HG02981 (cell line): ENCODE results near the gene HUS1B.
"Not testable (repeated sequence)": the region's sequence is repeated elsewhere in the genome, so short reads cannot be mapped to it uniquely, and the experiment has no call there.

ENCODE experiments used
- ATAC-seq: cut with Tn5 transposase; IDR thresholded peaks from one replicate; pipeline ENCODE4 v1.9.1; 2021; ENCODE audit warnings: mild to moderate bottlenecking, moderate library complexity; ENCODE audit not compliant: unreplicated experiment

Gene HUS1B

DNA sequence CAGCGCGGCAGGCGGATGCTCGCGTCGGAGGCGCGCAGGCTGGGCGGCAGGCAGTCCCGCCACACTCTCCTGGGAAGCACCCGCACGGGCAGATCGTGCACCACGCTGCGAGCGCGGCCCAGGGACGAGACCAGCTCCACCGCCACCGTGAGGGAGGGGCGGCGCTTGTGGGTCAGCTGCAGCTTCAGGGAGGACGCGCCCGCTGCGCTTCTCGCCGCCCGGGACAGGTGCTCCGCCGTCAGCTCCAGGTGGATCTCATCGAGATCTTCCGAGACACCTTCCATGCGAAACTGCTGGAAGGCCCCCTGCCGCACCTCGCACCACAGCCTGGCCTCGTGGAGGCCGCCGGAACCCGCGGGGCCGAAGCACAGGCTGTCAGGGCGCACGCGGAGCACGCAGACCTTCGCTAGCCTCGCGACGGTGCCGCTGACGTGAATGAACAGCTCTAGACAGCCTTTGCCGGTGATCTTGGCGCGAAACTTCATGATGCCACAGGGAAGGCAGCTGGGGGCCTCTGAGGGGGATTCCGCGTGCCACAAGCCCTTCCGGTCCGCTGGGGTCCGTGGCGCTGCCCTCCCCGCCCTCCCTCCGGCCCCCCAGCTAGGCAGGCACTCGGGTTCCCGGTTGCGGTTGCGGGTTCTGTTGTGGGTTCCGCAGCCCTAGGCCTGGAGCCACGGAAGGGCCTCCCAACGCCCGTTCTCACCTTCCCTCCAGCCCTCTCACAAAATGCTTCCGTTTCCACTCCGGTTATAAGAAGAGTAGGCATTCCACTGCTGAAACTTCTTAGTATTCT, at the start of gene HUS1B:
Gene HUS1B (minus strand): TSS at position 641 of the 793 bp plus-strand sequence. CDS start 156 bp downstream, at position 485.
- no peak for ATAC-seq

DNA sequence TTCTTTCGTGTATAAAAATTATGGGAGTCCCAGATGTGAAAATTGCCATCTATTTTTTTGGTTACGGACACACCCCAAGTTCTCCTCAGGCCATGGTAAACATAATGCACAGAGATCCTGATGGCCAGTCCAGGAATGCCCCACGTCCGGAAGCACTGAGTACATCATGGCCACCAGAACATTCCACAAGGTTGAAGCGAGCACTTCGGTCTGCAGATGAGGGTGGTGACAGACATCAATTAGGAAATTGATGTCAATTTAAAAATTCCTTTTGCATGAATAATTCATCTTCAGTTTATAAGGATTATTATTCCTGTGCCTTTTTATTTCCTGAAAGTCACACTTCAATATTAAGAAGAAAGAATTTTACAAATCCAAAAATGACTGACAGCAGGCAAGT, 49.2 kb upstream of the HUS1B start:
- no peak for ATAC-seq

DNA sequence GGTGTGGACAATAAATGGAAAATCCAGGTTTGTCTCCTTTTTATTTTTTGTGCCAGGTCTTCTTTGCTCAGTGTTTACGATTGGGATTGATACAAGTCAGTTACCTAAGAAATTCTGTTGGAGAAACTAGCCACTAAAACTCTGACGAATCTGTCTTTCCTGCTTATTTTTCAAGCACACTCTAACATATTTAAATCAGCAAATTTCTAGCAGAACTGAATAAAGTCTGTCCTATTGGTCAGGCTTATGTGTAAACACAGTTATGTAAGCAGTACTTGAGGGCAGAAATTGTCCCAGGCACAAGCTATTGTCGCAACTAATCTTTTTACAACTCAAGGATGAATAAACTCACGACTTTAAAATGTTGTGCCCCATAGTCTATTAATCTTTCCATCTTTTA, 48.1 kb upstream of the HUS1B start:
- no peak for ATAC-seq

DNA sequence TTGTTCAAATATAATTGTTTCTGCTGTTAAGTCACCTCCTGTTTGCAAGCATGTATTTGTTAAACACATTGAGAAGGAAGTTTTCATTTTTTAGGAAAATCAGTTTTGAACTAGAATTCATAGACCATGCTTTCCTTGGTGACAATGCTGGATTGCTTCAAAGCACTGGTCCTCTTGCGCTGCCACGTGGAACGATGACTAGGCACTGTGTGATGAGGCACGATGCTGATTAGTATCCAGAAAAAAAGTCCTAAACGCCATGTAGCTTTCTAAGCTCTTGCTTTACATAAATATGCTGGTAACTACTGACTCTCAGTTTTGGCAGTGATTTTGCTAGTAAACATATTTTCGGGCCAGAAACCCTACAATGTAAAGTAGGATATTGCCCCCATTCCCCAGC, 47.1 kb upstream of the HUS1B start:
- ATAC-seq = no peak

DNA sequence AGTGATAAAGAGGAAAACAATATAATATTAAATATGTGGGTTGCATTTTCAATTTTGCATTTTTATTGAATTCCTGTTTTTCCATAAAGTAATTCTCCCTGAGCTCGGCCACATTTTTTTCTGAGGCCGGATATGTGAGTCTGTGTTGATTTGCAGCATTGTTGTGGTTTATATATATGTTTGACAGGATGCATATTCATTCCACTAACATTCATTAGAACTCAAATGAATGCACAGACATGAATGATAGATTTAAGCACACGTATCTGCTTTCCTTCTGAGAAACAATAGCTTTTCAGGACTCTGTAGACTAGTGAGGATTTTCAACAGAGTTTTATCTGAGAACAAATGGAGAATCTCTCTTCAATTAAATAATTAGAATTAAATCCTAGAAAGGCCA, 46.7 kb upstream of the HUS1B start:
- no peak for ATAC-seq

DNA sequence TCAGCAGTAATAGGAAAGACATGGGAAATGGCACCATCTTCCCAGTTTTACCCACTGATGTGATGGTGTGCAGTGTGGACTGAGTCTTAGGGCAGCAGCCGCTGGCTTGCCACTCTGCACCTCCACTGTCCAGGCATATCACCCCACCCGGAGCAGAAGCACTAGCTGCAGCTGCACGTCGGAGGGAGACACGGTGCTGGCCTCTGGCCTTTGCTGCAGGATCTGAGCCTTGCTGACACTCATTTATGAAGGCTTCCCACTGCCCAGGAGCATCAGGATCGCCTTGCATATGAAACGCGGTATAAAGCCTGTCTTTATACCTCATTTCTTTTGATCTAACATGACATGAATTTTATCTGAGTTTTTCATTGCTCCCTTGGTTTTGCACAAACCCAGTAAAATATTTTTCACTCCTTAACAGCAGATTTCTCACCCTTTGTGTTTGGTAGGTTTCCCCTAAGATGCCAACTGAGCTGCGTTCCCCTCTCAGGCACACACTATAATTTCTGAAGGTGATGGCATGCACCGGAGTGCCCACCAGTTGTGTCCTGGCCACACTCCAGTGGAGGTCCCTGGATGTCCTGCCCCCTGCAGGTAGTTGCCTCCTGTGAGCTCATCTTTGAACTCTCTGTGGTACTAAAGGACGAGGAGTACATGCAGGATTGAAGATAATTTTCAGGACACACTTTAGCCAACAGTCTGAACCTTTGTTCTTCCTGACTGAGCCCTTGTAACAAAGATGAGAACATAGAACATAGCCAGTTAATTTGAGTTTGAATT, 45.0 kb upstream of the HUS1B start:
- ATAC-seq = no peak

DNA sequence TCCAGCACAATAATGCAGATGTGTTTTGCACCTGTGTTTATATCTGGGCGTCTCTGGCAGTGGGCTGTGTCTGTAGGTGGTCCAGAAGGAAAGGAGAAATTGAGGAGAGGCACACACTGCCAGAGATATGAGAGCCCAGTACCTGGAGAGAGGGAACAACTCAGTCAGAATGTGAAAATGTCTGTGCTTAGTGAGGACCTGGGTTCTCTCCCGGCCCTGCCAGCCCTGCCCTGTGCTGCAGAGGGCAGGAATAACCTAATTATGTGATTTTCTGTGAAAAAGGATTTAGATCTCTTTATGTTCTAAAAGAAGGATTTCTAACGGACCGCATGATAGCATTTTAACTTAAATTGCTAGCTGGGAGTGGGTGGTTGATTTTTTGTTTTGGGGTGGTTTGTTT, 44.3 kb upstream of the HUS1B start:
- no peak for ATAC-seq

DNA sequence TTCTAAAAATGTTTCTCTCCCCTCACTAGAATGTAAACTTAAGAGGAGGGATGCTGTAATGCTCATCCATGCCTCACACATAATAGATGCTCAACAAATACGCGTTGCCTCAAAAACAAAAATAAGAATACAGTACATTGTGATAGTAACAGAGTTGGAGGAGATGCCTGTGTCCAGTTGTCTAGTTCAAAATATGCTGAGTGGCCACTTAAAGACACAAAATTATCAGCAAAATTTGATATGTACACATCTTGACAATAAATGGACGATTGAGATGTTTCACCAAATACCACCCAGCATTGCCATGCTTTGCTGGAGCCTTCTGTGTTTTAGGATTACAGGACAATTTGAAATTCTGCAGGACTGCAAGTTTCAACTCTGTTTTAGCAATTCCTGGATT, 43.6 kb upstream of the HUS1B start:
- ATAC-seq = no peak

DNA sequence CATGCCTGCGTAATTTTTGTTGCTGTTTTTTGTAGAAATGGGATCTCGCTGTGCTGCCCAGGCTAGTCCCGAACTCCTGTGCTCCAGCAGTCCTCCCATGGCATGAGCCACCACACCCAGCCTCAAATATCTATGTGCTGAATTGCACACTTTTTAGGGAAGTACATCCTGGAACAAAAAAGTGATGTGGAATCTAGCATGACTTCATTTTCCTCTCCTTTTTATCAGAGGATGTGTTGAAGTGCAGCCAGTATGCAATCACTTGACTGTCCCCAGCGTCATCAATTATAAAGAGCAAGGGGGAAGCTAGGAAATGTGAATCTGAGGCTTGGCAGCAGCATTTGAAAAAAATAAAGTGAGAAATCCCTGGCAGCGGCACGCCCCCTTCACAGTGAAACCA, 42.4 kb upstream of the HUS1B start:
- ATAC-seq = no peak

DNA sequence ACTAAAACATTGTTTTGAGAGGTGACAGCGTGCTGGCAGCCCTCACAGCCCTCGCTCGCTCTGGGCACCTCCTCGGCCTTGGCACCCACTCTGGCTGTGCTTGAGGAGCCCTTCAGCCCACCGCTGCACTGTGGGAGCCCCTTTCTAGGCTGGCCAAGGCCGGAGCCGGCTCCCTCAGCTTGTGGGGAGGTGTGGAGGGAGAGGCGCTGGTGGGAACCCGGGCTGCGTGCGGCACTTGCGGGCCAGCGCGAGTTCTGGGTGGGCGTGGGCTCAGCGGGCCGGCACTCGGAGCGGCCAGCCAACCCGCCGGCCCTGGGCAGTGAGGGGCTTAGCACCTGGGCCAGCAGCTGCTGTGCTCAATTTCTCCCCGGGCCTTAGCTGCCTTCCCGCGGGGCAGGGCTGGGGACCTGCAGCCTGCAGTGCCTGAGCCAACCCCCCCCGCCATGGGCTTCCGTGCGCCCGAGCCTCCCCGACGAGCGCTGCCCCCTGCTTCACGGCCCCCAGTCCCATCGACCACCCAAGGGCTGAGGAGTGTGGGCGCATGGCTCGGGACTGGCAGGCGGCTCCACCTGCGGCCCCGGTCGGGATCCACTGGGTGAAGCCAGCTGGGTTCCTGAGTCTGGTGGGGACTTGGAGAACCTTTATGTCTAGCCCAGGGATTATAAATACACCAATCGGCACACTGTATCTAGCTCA, 37.7 kb upstream of the HUS1B start:
- ATAC-seq = not testable (repeated sequence)

DNA sequence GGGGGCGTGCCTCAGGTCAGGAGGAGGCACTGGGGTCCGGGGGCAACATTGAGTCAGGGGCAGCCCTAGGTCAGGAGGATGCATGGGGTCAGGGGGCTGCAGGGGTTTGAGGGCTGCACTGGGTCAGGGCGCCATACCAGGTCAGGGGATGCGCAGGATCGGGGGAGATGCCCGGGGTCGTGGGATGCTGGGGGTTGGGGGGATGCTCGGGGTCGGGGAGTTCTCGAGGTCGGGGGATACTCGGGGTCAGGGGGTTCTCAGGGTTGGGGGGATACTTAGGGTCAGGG, 36.8 kb upstream of the HUS1B start:
- ATAC-seq = no peak

DNA sequence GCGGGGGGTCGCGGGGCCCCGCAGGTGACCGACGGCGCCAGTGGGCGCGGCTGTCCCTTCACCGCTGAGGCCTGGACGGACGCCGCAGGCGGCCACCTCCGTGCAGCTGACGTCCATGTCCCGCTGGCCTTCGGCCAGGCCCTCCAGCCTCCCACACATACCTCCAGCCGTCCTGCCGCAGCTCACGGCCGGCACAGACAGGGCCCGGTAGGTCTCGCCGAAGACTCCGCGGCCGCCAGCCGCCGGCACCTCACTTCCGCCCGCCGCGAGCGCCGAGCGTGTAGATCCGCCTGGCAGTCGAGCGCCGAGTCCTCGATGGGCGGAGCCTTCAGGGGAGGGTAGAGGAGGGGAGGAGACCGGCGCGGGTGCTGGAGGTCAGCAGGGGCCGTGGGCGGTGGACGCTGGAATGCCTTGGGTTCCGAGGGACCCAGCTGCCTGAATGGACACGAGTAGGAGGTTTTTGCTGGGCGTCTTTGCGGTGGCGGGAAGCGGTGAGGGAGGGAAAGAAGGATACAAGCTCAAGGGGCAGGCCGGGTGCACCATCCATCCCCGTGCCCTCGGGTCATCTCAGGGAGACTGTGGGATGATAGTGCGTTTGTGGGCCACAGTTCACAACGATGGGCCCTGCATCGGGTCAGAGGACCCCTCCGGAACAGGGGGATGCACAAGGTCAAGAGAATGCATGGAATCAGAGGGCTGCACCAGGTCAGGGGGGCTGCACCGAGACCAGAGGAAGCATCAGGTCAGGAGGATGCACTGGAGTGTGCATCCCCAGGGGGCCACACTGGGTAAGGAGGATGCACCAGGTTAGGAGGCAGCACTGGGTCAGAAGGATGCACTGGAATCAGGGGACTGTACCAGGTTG, 36.2 kb upstream of the HUS1B start, which contains the start of gene EXOC2:
Gene EXOC2 (minus strand): TSS at position 282 of the 865 bp plus-strand sequence. CDS start 55,321 bp downstream, outside the sequence.
- peak; percentile 82 for ATAC-seq

DNA sequence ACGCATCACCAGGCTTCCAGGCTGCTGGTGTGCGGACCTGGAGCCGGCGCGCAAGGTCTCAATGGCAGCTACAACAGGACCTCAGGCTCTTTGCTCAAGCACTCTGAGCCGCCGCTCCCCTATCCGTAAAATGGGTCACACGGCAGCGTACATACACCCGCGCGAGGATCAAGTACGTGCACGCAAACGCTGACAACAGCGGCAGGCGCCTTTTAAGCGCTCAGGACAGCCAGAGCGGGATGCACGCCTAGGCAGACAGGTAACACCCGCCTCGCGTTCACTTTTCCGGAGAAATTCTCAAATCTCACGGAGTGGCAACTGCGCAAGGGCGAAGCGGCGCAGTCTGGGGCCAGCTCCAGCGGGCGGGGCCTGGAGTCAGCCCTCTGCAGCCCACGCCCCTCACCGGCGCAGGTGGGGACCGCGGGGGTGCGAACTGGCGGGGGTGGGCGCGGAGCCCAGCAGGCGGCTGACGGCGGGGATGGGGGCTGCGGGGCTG, 35.5 kb upstream of the HUS1B start:
- peak; percentile 57 for ATAC-seq

DNA sequence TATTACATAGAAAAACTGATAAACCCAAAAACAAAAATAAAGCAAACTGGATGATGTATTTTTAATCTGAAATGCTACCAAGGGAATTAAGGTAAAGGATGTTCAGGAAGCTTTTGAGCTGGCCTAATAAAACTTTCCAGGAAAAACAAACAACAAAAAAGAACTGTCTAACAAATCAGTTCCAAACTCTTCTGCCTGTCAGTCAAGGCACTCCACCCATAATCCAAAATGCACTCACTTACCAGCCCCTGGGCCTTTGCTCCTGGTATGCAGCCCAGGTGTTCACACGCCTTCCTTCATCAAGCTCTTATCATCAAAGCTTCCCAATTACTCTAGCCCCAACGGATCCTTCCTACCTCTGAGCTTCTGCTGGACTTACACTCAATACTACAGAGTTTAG, 32.3 kb upstream of the HUS1B start:
- ATAC-seq = no peak

DNA sequence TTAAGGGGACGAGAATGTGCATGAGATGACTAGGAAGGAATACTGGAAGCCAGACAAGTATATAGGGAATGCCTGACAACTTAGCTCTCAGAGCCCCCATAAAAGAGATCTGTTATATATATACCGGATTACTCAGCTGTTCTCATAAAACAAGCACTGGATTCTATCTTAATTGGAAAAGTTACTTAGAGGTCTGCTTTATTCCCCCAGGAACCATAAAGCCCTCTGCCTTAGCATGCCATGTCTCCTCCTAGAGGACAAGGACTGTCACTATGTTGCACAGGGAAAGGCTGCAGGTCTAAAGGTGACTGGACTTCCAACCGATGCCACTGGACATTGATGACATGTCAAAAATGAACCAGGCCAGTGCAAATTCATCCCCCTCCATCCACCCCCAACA, 29.6 kb upstream of the HUS1B start:
- no peak for ATAC-seq

DNA sequence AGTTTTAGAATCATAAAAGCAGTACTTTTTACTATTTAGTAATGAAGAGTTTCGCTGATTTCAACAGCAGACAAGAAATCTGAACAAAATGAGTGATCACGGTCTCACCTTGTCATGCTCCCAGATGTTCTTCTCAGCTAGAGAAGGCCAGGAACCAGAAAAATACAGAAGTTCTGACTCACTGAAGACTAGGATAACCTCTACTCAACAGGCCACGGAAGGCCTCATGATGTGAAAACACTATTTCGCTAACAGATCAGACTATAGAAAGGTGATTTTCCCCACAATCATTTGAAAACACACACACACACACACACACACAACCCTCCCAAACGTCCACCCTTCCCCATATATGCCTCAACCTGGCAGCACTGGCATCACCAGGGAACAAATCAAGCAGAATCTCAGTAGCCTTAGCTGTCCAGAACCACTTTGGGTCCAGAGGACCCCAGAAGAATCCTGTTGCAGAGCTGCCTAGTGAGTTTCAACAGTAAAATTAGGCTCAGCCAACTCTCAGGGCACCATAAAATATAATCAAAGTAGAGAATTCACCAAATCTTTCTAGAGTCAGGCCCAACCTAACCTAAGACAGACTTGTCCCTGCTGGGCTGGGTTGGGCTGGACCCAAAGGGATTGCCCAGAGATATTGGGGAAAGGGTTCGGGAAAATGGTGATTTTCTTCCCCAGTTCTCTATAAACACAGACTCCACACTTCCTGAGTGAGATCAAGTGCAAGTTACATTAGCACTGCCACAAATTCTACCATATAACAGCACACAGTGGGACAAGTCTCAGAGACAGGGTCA, 28.1 kb upstream of the HUS1B start:
- peak; percentile 85 for ATAC-seq

DNA sequence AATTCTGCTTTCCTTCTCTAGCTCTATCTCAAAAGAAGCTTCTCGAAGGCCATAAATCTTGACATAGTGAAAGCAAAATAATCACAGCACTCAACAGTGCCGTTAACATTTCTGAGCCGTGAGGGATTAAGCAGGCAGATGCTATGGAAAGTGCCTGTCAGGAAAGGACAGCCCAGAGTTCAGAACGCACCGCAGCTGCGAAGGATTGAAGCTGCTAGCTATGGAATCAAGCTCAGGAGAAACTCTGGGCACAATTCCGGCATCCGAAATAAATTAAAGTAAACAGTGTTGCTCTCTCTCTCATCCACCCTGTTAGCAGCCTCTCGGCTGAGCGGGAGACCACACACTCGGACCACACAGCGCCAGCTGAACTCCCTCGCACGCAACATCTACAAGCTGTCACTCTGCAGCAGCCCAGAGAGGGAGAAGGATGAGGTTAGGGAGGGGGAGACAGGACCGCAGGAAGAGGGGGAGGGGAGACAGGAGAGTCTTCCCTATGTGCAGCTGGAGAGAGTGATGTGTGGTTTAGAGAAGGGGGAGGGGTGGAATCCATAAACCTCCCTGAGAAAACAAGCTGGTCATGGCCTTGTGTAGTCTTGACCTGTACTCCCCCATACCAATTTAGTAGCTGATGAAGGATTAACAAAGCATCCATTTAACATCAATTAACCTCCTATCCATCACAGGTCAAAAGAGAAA, 27.0 kb upstream of the HUS1B start:
- no peak for ATAC-seq

DNA sequence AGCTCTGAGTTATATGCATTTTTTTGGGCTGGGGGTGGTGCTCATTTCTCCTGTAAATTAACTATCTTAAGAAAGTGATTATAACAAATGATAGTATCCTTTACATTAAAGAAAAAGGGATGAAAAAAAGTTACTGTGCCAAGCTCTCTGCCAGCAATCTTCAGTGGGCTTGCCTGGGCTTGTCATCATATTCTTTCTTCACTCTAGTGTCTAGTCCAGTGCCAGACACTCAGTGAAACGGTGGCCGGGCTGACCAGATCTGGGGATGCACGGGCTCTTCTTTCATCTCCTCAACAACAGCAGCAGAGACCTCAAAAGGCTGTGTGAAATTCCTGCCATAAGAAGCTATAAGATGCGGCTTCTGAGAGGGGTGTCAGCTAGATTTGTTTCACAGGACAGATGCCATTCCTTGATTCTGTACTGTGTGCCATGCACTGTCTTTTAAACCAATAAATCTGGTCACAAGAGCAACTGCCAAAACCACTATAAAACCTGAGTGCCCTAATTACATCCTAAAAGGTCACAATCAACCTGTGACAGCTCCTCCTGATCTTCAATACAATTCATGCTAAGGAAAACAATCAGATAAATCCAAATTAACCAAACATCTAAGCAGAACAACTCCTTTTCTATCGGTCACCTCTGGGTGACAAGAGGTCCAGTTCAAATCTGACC, 23.9 kb upstream of the HUS1B start:
- ATAC-seq = no peak

DNA sequence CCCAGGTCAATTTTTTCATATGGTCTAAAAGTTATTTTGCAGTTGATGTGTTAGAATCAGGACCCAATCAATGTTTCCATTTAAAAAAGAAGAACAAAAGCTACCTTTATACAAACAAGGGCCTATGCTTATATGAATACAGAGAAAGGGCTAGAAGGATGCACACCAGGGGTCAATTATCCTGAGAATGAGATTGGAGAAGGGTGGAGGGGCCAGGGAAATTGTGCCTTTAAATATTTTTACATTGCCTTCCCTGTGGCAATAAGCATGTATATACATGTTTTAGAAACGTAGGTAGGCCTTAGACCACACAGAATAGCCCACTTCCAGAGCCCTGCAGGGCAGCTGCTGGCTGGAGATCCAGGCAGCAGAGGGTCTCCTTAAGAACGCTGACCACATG, 23.4 kb upstream of the HUS1B start:
- ATAC-seq = no peak
